ENCODE measurements around the gene RAB11FIP2.

Gene RAB11FIP2

GRCh38 chr10:117980216-117980615 is 66.5 kb downstream of the RAB11FIP2 start:
- DNase-seq = no peak

DNA sequence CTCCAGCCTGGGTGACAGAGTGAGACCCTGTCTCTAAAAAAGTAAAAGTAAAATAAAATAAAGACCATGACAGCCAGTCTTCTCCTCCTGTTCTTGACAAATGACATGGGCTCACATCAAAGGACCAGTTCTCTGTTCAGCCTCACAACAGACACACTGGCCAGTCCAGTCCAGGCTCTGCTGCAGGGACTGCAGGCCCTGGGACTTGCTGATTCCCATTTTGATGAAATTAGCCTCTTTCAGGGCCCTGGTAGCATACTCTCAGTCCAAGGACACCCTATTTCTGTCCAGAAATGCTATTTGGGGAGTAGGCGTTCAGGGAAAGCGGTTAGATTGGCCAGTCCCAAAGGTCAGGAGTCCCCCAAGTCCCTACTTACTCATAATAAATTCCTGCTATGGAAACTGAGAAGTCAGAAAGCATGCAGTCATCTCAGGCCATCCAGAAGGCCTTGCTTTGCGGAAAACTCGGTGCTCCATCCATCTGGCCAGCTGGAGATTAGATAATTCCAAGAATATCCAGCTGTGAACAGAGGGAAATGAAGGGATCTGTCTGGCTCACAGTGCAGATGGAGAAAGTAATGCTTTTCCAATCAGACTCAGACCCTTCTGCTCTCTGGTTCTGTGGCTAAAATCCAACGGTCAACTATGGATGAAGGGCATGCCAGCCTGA is 74.4 kb downstream of the RAB11FIP2 start:
- no peak for DNase-seq

DNA sequence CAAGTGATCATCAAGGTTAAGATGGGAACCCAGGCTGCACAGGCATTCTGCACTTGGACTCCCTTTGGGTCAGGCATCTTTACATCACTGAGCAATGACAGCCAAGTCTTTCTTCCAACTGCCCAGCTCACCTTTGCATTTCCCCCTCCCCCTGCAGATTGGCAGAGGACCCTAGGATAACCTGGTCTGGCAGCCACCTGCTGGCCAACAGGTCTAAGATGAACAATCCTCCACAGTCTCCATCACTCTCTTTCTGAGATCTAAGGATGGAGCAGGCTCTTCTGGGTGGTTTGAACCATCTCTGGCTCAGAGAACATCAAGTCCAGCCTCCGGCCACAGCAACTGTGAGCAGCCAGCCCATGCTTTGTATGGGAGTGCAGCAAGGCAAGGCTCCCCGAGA is 75.8 kb downstream of the RAB11FIP2 start:
- DNase-seq = no peak

GRCh38 chr10:117969592-117969991 is 77.1 kb downstream of the RAB11FIP2 start:
- DNase-seq = no peak

DNA sequence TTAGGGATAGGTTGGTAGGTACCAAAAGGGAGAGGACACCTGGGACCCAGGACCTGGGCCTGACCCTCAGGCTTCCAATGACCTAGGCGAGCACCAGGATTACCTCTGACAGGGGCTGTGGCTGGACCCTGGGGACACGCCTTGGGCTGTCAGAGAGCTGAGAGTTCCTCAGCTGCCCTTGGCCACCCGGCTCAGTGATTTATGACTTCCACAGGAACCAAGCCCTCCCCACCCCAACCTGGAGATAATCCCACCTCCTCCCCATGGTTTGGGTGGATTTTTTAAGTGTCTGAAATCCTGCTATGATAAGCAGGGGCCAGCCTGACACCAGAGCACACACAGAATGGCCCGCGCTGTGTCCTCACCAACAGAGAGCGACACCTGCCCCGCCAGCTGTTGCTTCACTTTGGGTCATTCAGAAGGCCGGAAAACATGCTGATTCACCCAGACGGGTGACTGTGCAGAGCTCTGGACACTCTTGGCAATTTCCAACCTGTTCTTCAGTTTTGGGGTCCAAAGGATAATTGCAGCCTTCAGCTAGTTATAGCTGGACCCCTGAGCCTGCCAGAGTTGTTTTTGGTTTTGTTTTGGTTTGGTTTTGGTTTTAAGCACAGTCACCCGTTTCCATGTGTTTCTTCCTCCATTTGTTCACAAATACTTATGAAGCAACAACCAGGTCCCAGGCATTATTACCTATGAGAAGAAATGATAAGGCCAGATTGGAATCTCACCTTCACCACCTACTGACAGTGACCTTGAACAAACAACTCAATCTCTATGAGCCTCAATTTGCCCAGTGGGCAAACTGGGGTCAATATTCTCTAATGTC is 78.2 kb downstream of the RAB11FIP2 start:
- DNase-seq = no peak

GRCh38 chr10:117967149-117967650 is 79.5 kb downstream of the RAB11FIP2 start:
- DNase-seq = no peak

- no peak for DNase-seq
These were observed 80.8 kb downstream of the RAB11FIP2 start for GRCh38 chr10:117965984-117966383.

- DNase-seq = no peak
These were observed 82.2 kb downstream of the RAB11FIP2 start for GRCh38 chr10:117964536-117964935.

- no peak for DNase-seq
These were observed 86.3 kb downstream of the RAB11FIP2 start for GRCh38 chr10:117960345-117960935.

DNA sequence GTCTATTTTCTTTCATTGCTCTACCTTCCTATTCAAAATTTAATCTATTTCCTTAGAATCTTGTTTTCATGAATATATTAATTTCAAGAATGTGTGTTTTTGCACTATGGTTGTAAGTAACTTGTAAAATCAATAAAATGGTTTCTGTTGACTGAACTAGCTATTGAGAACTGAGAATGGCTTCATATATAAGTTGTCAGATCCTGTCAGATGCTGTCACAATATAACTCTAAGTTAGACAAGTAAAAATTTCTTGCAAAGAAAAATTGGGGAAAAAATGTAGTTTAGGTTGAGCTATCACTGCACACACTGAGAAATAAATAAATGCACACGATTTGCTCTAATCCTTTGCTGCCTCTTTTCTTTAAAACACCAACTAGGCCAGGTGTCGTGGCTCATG is 89.8 kb downstream of the RAB11FIP2 start:
- no peak for DNase-seq

- no peak for DNase-seq
These were observed 91.6 kb downstream of the RAB11FIP2 start for GRCh38 chr10:117955176-117955575.
